ENCODE measurements around the gene TCHP.

The TCHP gene

DNA sequence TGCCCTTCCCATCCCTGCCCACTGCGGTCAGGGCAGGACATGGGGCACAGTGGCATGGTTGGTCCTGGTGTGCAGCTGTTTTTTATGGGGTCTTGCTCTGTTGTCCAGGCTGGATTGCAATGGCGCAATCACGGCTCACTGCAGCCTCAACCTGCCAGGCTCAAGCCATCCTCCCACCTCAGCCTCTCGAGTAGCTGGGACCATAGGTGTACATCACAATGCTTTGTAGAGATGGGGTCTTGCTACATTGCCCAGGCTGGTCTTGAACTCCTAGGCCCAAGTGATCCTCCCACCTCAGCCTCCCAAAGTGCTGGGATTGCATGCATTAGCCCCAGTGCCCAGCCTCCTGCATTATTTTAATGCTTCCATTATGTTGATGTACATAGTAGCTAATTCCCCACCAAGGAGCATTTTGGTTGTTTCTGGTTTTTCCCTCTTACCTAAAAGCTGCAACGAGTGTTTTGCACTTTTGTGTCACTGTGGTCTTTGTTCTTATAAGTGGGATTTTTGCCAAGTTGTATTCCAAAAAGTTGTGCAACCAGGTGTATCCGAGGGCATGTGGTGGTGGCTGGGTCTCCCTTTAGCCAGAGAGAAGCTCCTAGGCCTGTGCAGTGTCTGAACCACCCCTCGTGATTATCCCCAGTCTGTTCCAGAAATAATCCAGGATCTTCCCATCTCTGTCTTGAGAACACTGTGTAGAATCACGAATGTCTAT lies 10.3 kb downstream of the TCHP start:
- peaks cover 60% of the 10 kb centered on the region; the same call in 1 of the 2 replicates for H3K36me3 ChIP-seq (ENCODE audit: insufficient read depth, low read length)
- no peaks in the 10 kb centered on the region for H4K20me1 ChIP-seq (ENCODE audit: insufficient read depth, low read length, poor library complexity, severe bottlenecking)

GRCh38 chr12:109910969-109911348 lies 10.9 kb downstream of the TCHP start:
- H3K4me3 ChIP-seq (ENCODE audit: low read length, poor library complexity, severe bottlenecking) = no peak overlapping the region
- H2AFZ ChIP-seq (ENCODE audit: low read length) = no peak overlapping the region
- no peak overlapping the region for H3K9ac ChIP-seq (ENCODE audit: low read depth, low read length, poor library complexity, severe bottlenecking)
- H3K79me2 ChIP-seq (ENCODE audit: insufficient read depth, low read length) = no peaks in the 10 kb centered on the region
- no peaks in the 10 kb centered on the region for H3K27me3 ChIP-seq (ENCODE audit: insufficient read depth, low read length, poor library complexity, severe bottlenecking)
- no peak overlapping the region for H3K4me2 ChIP-seq (ENCODE audit: low read depth, low read length, poor library complexity, severe bottlenecking)
- peaks cover 61% of the 10 kb centered on the region; the same call in 1 of the 2 replicates for H3K36me3 ChIP-seq (ENCODE audit: insufficient read depth, low read length)
- no peaks in the 10 kb centered on the region for H3K9me3 ChIP-seq (ENCODE audit: insufficient read depth, low read depth, low read length)
- TF ChIP-seq CTCF (conservative IDR thresholded peaks at IDR 0.05; ENCODE audit: low read length) (peak; percentile 57), EZH2phosphoT487 (IDR thresholded peaks at IDR 0.05; ENCODE audit: borderline replicate concordance) (no peak)
- no peaks in the 10 kb centered on the region for H3K4me1 ChIP-seq (ENCODE audit: insufficient read depth, low read length, poor library complexity, severe bottlenecking)
- H3K9me2 ChIP-seq (replicated peaks; ENCODE audit: low read depth, low read length) = no peaks in the 10 kb centered on the region
- H4K20me1 ChIP-seq (ENCODE audit: insufficient read depth, low read length, poor library complexity, severe bottlenecking) = no peaks in the 10 kb centered on the region
- H3F3A ChIP-seq (ENCODE audit: low read depth) = no peaks in the 10 kb centered on the region

More for the DNA sequence above, 10.3 kb downstream of the TCHP start:
- Histone ChIP-seq H3K27me3 (ENCODE audit: insufficient read depth, low read length, poor library complexity, severe bottlenecking) (no peaks in the 10 kb centered on the region), H3F3A (ENCODE audit: low read depth) (no peaks in the 10 kb centered on the region), H3K4me3 (ENCODE audit: low read length, poor library complexity, severe bottlenecking) (no peak overlapping the region), H3K79me2 (ENCODE audit: insufficient read depth, low read length) (no peaks in the 10 kb centered on the region), H3K4me2 (ENCODE audit: low read depth, low read length, poor library complexity, severe bottlenecking) (no peak overlapping the region), H3K9me2 (replicated peaks; ENCODE audit: low read depth, low read length) (no peaks in the 10 kb centered on the region), H3K9me3 (ENCODE audit: insufficient read depth, low read depth, low read length) (no peaks in the 10 kb centered on the region), H2AFZ (ENCODE audit: low read length) (no peak overlapping the region), H3K4me1 (ENCODE audit: insufficient read depth, low read length, poor library complexity, severe bottlenecking) (no peaks in the 10 kb centered on the region), H3K9ac (ENCODE audit: low read depth, low read length, poor library complexity, severe bottlenecking) (no peak overlapping the region)
- no peak for TF ChIP-seq CTCF (conservative IDR thresholded peaks at IDR 0.05; ENCODE audit: low read length)
- TF ChIP-seq EZH2phosphoT487 (IDR thresholded peaks at IDR 0.05; ENCODE audit: borderline replicate concordance) = no peak

DNA sequence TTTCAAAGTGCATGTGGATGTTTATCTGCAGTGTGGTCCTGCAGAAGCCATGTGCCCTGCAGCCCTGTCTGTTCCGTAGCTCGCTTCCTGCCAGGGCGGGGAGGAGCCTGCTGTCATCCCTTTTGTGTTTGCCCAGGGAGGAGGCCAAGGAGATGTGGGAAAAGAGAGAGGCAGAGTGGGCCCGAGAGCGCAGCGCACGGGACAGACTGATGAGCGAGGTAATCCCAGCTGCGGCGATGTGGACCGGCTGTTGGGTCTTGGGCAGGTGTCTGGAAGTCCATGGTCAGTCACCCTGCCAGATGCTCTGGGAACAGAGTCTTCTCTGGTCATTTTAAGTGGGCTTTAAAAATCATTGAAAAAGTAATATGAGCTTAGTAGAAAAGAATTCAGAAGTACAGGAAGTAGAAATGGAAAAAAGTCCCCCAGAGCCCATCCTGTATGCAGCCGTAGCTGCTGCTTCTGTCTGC lies 12.8 kb downstream of the TCHP start:
- no peak overlapping the region for H3K4me3 ChIP-seq (ENCODE audit: low read length, poor library complexity, severe bottlenecking)
- H2AFZ ChIP-seq (ENCODE audit: low read length) = no peak overlapping the region
- no peaks in the 10 kb centered on the region for H3K9me2 ChIP-seq (replicated peaks; ENCODE audit: low read depth, low read length)
- no peak overlapping the region for H3K4me2 ChIP-seq (ENCODE audit: low read depth, low read length, poor library complexity, severe bottlenecking)
- H4K20me1 ChIP-seq (ENCODE audit: insufficient read depth, low read length, poor library complexity, severe bottlenecking) = no peaks in the 10 kb centered on the region
- no peaks in the 10 kb centered on the region for H3K27me3 ChIP-seq (ENCODE audit: insufficient read depth, low read length, poor library complexity, severe bottlenecking)
- no peaks in the 10 kb centered on the region for H3K4me1 ChIP-seq (ENCODE audit: insufficient read depth, low read length, poor library complexity, severe bottlenecking)
- TF ChIP-seq EZH2phosphoT487 (IDR thresholded peaks at IDR 0.05; ENCODE audit: borderline replicate concordance) (no peak), CTCF (conservative IDR thresholded peaks at IDR 0.05; ENCODE audit: low read length) (no peak)
- H3K9me3 ChIP-seq (ENCODE audit: insufficient read depth, low read depth, low read length) = no peaks in the 10 kb centered on the region
- no peak overlapping the region for H3K9ac ChIP-seq (ENCODE audit: low read depth, low read length, poor library complexity, severe bottlenecking)
- H3K79me2 ChIP-seq (ENCODE audit: insufficient read depth, low read length) = no peaks in the 10 kb centered on the region
- H3K36me3 ChIP-seq (ENCODE audit: insufficient read depth, low read length) = peaks cover 60% of the 10 kb centered on the region; the same call in 1 of the 2 replicates
- no peaks in the 10 kb centered on the region for H3F3A ChIP-seq (ENCODE audit: low read depth)
